D341Med (cell line): Measurements from ENCODE around the gene NOC2L.

Experiments
- DNase-seq: peaks from one replicate; pipeline ENCODE4 v3.0.0; 2012; ENCODE audit warnings: low spot score

The NOC2L gene

DNA sequence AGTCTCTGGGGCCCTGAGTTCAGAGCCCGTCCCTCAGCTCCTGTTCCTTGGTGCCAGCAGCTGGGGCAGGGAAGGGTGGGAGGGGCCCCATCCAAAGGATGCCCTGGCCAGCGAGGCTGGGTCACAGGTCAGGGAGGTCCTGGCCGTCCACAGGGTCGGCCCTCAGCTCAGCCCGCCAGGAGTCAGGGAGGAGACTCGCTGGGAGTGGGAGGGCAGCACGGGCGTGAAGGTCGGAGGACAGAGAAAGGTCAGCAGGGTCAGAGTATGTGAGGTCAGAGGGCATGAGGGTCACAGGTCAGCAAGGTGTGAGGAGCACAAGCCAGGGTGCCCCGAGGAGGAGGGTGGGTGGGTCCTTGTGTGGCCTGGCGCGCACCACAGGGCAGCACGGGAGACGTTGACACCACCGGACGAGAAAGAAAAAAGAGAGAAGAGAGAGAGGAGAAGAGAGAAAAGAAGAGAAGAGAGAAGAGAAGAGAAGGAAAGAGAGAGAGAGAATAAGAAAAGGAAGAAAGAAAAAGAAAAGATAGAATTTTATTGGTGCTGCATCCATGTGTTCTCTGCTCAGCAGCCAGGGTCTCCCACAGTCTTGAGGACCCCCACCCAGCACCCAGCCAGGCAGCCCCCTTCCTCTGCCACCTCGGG lies 15.8 kb upstream of the NOC2L start:
- no peak for DNase-seq

DNA sequence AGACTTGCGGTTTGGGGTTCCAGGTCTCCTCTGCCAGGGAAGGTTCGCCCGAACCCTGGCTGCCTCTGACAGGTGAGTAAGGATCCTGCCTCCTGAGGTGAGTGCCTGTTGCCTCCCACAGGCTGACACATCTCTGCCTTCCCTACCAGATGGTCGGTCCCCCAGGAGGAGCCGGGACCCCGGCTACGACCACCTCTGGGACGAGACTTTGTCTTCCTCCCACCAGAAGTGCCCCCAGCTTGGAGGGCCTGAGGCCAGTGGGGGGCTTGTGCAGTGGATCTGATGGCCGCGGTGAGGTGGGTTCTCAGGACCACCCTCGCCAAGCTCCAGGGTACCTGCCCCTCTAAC lies 15.2 kb upstream of the NOC2L start:
- DNase-seq = no peak

DNA sequence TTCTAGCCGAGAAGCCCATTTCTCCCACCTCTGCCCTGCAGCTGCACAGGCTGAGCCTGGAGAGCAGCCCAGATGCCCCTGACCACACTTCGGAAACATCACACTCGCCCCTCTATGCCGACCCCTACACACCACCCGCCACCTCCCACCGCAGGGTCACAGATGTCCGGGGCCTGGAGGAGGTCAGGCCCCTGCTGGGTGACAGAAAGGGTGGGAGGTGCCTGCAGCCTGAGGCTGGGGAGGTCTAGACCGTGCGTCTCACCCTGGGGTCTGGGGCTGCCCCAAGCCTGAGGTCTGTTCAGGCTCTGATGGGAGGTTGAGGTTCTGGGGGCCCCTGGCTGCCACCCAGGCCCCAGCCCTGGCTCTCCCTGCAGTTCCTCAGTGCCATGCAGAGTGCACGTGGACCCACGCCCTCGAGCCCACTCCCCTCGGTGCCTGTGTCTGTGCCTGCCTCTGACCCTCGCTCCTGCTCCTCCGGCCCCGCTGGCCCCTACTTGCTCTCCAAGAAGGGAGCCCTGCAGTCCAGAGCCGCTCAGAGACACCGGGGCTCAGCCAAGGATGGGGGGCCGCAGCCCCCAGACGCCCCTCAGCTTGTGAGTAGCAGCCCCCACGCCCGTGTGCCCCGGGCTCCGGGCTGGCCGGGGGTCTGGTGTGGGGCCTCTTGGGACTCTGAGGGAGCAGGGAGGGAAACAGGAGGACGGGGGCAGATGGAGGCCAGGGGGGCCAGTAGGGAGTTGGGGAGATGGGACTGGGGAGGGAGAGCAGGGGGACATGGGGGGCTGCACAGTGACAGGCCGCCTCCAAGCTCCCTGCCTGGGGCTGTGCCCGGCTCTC lies 14.6 kb upstream of the NOC2L start:
- DNase-seq = no peak

DNA sequence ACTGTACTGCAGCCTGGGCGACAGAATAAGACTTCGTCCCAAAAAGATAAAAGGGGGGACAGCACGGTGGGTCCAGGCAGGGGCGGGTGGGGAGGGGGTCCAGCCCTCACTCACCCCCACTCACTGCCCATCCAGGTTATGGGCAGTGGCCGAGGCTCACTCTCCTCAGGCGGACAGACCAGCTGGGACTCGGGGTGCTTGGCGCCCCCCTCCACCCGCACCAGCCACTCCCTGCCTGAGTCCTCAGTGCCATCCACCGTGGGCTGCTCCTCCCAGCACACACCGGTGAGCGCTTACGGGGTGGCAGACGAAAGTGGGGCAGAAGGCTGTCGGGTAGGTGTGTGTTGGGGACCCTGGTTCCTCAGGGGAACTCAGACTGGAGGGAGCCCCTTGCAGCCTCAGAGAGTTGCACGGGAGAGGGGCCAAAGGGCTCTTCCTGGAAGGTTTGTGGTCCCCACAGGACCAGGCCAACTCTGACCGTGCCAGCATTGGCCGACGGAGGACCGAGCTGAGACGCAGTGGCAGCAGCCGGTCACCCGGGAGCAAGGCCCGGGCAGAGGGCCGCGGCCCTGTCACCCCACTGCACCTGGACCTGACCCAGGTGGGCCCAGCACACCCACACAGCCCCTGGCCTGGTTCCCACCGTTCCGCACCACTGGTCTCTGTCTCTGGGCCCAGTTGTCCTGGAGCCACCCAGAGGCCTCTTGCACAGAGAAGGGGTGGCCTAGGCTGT lies 13.8 kb upstream of the NOC2L start:
- no peak for DNase-seq

DNA sequence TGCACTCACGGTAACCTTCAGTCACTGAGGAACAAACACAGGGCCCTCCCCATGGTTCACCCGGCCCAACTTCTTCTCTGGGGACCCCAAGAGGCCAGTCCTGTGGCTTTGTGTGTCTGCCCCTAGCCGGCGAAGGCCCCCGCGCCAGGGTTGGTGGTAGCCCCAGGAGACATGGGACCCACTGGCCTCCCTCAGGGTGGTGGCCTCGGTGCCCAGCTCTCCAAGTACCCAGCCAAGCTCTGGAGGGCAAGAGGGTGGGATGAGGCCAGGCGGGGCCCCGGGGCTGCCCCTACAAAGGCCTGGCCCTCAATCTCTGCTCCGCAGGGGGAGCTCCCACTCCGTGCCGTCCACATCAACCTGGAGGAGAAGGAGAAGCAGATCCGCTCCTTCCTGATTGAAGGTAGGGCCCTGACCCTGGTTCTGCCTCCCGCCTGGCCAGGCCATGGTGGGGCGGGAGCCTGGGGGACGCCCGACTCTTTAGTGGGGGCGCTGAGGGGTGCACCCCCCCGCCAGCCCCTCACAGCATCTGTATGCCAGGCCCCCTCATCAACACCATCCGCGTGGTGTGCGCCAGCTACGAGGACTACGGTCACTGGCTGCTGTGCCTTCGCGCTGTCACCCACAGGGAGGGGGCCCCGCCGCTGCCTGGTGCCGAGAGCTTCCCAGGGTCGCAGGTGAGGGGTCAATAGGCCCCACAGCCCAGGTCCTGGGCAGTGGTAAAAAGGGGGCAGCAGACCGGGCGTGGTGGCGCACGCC lies 12.9 kb upstream of the NOC2L start:
- no peak for DNase-seq

DNA sequence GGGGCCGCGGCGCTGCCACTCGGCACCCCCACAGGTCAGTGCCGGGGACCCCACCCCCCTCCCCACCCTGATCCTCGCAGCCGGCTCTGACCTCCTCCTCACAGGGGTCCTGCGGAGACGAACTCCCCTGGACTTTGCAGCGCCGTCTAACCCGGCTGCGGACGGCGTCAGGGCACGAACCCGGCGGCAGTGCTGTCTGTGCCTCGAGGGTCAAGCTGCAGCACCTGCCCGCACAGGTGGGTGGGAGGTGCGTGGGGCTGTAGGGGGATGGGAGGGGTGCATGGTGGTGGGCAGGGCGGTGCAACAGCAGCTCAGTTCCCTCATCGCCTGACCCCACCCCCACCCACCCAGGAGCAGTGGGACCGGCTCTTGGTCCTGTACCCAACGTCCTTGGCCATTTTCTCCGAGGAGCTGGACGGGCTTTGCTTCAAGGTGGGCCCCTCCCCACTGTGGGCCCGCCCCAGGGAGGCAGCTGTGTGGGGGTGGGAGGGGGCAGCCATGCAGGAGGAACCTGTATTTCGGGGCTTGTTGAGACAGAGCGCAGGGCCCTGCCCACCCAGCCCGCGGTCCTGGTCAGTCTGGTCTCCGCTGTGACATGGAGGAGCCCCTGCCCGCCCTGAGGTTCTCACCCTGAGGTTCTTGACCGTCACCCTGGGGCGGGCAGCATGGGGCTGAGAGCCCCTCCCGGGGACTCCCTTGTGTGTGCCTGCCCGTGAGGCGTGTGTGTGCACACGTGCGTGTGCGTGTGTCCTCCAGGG lies 12.1 kb upstream of the NOC2L start:
- DNase-seq = no peak

DNA sequence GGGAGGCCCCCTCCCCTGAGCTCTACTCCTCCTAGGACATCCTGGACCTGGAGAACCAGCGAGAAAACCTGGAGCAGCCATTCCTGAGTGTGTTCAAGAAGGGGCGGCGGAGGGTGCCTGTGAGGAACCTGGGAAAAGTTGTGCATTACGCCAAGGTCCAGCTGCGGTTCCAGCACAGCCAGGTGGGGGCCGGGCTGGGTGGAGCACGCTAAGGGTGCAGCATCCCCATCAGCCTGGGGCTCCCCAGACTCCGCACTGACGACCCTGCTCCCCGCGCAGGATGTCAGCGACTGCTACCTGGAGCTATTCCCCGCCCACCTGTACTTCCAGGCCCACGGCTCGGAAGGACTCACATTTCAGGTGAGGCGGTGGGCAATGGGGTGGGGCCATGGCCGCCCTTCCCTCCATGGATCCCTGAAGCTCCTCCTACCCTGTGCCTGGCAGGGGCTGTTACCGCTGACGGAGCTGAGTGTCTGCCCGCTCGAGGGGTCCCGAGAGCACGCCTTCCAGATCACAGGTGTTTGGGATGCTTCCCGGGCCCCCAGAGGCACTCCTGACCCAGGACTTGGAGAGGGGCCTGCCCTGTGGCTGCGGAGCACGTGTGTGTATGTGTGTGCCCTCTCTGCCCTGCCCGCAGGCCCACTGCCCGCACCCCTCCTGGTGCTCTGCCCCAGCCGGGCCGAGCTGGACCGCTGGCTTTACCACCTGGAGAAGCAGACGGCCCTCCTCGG lies 11.4 kb upstream of the NOC2L start:
- DNase-seq = no peak

DNA sequence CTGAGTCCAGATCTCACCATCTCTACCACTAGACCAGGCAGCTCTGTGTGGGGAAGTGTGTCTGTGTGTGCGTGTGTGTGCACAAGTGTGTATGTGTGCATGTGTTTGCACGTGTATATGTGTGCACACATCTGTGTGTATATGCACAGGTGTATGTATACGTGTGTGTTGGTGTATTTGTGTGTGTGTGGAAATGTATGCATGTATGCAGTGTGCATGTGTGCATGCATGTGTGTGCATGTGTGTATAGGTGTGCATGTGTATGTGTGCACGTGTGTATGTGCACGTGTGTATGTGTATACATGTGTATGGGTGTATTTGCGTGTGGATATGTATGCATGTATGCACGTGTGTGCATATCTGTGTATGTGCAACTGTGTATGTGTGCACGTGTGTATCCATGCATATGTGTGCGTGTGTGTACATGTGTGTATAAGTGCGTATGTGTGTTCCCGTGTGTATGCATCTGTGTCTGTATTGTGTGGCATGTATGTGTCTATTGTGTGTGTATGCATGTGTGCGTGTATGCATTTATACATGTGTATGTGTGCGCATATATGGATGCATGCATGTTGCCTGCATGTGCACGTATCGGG lies 10.3 kb upstream of the NOC2L start:
- DNase-seq = no peak

DNA sequence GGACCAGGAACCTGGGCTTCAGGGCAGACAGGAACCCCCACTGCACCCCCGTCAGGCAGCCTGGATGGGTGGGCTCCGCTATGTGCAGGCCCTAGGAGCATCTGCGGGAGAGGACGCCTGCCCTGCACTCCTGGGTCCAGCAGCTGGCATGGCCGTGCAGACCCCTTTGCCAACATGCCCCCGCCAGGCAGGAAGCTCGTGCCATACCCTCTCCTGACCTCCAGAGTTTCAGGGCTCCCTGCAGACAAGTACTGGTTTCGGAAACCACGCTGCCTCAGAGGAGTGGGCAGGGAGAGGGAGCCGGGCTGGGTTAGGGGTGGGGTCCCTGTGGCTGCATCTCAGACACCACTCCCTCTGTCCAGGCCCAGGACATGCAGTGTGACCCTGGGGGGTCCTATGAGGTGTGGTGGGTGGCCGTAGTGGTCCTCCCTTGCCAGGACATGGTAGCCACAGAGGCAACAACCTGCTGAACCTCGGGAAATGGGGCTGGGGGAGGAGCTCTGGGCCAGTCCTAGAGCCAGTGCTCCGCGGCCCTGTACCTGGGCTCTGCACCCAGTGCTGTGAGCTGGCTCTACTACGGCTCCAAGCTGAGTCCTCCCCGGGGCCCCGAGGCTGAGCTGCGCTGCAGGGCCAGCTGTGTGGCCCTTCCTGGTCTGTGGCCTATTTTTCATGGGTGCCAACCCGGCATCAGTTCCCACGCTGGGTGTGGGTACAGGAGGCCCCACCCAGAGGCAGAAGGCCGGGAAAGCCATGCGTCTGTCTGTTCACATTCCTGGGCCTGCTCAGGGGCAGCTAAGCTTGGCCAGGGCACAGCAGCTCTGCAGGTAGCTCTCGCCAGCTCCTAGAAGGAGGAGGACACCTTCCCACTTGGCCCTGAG lies 8.6 kb upstream of the NOC2L start:
- DNase-seq = no peak

DNA sequence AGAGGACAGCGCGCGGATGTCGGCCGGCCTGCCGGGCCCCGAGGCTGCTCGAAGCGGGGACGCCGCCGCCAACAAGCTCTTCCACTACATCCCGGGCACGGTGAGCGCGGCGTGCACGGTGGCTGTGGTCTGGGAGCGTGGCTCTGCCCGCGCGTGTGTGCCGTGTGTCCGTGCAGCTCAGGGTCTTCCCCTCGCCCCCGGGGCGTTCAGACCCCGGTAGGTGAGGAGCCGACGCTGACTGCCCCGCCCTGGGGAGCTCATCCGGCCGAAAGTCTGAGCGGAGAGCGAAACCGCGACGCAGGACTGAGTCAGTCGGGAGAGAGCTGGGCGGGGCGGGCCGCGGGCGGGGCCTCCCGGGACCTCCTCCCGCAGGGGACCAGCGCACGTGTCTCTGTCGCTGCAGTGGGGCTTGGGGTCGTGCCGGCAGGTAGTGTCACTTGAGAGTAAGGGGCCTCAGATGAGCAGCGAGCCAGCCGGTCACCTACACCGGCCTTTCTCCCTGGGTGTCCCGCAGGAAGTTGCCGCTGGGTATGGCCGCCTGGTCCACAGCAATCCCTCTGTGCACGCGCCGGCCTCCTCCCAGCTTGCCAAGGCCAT lies 7.7 kb upstream of the NOC2L start:
- no peak for DNase-seq

DNA sequence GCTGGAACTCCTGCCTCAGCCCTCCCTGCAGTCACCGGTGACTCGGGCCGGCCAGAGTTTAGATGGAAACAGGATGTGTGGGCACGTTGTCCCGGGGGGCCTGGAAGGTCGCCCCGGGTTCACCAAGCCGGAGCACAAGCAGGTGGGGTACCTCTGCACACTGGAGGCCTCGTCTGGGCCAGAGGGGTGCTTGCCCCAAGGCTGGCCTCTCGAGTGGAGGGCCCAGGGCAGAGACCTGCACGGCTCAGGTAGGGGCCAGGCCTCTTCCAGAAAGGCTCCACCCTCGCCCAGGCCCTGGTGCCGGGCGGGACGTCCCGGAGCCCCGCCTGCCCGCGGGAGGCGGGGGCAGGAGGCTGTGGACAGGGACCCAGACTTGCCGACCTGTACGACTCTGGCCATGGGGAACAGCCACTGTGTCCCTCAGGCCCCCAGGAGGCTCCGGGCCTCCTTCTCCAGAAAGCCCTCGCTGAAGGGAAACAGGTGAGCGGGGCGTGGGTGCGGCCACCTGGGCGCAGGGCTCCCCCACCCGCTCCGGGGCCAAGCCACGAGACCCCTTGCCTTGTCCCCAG lies 7.2 kb upstream of the NOC2L start, which contains the start of gene PLEKHN1:
TSS of gene PLEKHN1 (plus strand) at position 348 of the 569 bp plus-strand sequence. CDS start at position 398, 50 bp downstream.
- no peak for DNase-seq

DNA sequence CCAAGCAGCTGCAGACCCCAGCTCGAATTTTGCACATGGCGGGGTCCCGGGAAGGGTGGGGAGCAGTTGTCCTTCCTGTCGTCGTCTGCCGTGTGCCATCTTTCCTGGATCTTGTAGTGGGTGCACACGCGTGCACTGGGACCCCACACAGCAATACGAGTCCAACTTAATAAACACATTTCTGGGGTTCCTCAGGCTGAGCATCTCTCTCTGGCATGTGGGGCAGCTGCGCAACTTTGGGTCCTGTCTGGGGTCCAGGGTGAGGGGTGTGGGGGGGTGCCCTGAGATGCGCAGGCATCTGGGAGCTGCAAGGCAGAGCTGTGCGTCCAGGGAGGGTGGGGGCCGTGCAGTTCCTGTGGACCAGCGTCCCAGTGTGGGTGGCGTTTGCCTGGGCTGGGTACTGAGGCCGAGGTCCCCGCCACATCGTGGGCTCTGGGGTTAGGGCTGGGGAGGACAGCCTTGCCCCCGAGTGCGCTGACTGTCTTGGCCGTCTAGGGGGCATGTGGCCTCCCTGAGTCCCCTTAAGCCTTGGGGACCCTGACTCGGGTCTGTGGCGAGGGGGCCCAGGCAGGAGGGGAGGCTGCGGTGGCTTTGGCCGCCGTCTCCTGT lies 6.6 kb upstream of the NOC2L start:
- no peak for DNase-seq

DNA sequence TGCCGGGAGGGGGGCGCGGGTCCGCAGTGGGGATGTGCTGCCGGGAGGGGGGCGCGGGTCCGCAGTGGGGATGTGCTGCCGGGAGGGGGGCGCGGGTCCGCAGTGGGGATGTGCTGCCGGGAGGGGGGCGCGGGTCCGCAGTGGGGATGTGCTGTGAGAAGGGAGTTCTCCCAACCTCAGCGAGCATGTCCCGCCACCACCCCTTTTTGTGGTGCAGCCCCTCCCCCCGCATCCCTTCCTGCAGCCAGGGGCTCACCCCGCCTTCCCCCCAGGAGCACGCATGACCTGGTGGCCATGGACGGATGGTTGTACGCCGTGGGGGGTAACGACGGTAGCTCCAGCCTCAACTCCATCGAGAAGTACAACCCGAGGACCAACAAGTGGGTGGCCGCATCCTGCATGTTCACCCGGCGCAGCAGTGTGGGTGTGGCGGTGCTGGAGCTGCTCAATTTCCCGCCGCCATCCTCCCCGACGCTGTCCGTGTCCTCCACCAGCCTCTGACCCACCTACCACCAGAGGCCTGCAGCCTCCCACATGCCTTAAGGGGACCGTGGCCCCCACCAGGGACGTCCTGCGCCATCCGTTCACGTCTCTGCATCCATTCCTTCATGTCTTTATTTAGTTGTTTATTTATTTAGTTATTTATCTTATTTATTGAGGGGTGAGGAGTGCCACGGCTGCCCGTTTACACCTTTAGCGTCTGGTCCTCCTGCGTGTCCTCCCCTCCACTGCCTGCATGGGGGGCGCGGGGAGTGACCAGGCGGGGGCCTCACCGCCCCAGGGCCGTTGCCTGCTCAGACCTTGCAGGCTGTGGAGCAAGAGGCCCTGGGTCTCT lies 5.9 kb upstream of the NOC2L start:
- no peak for DNase-seq

DNA sequence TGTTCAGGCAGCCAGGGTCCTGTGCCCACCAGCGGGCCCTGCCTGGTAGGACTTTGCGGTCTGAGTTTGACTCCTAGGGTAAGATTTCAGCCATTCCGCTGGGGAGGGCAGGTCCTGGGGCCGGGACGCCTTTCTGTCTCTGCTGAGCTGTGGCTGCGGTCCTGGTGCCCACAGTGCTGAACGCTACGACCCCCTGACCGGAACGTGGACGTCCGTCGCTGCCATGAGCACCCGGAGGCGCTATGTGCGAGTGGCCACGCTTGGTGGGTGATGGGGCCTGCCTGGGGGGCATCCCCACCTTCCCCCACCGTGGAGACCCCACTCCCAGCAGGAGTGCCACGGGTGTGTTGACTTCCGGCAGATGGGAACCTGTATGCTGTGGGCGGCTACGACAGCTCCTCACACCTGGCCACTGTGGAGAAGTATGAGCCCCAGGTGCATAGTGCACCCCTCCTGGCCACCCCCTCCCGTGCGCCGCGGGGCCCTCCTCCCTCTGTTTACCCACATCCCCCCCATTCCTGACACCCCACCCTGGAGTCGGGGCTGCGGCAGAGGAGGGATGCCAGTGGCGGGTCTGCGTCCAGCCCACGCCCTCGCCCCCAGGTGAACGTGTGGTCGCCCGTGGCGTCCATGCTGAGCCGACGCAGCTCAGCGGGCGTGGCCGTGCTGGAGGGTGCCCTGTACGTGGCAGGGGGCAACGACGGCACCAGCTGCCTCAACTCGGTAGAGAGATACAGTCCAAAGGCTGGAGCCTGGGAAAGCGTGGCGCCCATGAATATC lies 4.9 kb upstream of the NOC2L start:
- DNase-seq = no peak

DNA sequence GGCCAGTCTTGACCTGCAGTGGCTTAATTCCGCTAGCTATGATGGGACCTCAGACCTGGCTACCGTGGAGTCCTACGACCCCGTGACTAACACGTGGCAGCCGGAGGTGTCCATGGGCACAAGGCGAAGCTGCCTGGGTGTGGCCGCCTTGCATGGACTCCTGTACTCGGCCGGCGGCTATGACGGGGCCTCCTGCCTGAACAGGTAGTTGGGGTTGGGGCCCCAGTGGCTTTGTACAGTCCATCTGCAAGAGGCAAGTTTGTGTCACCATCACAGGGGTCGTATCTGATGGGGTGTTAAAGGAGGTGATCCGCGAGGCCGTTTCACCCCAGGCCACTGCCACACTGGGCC lies 4.2 kb upstream of the NOC2L start:
- no peak for DNase-seq
